ENCODE data around the gene ARHGAP26. TPM values are rescaled to one million over a fixed set of nuclear protein-coding genes. Genes with fewer than 3 reads are reported as not detected.

Gene ARHGAP26
- total and polyA plus RNA-seq, 7 experiments from 2014 or later: 10.5 to 123 (median 22.7) TPM

DNA sequence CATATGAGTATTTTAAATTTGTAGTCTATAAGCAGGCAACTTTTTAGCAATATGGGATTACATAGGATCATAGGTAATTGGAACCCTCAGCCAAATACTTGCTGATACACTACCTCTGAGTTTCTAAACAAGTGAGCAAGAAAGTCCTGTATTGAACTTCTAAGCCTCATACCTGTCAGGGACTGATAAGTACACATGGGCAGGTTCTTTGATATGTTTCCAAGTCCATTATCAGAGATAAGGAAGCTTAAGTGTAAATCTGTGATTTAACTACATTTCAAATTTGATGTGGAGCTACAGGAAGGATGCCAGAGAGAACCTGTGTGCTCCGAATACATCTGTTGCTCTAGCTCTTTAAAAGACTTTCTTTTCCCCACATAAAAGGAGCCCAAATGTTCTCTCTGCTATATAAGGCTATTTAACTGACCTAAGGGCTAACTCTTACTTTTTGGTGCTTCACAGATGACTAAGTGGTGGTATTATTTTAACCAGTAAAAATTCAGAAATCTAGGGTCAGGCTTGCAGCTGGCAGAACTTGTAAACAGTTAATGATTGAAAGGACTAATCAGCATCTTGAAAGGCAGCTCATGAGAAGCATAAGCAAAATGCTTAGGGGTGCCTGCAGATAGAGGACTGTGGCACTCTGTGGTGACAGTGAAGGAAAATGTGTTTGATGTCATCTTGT lies 404.7 kb downstream of the ARHGAP26 start:
- H3K9me3 Mint-ChIP-seq: no peaks in the 10 kb centered on the region
- CTCF ChIA-PET: no interaction called here
- no peaks in the 10 kb centered on the region for H3K36me3 ChIP-seq (ENCODE audit: control insufficient read depth in 2 of 3, insufficient read depth in 3 of 3, low read length in 3 of 3)
- H3K27ac Mint-ChIP-seq: no peak overlapping the region
- no peaks in the 10 kb centered on the region for H3K9me3 ChIP-seq (ENCODE audit: control insufficient read depth in 2 of 3, low read length in 3 of 3)
- peaks cover 8 to 41% (median 11%) of the 10 kb centered on the region in 5 donors for H3K36me3 Mint-ChIP-seq
- H3K27me3 Mint-ChIP-seq: no peaks in the 10 kb centered on the region
- H3K4me3 Mint-ChIP-seq: no peak overlapping the region
- H3K4me3 ChIP-seq (ENCODE audit: low read length): no peak overlapping the region
- DNase-seq: no peak
- ATAC-seq: no peak
- no peak overlapping the region for H3K27ac ChIP-seq (ENCODE audit: low read depth, low read length)
- POLR2A ChIA-PET: no interaction called here
- H3K4me1 ChIP-seq (ENCODE audit: control insufficient read depth in 2 of 2, insufficient read depth in 2 of 2, low read length in 2 of 2): no peaks in the 10 kb centered on the region
- intact Hi-C loops (cut with micrococcal nuclease): no loop called here
- peaks cover 0 to 10% (median 0%) of the 10 kb centered on the region in 7 donors for H3K4me1 Mint-ChIP-seq
- H3K27me3 ChIP-seq (ENCODE audit: control insufficient read depth in 2 of 2, insufficient read depth in 2 of 2, low read length in 2 of 2): no peaks in the 10 kb centered on the region

DNA sequence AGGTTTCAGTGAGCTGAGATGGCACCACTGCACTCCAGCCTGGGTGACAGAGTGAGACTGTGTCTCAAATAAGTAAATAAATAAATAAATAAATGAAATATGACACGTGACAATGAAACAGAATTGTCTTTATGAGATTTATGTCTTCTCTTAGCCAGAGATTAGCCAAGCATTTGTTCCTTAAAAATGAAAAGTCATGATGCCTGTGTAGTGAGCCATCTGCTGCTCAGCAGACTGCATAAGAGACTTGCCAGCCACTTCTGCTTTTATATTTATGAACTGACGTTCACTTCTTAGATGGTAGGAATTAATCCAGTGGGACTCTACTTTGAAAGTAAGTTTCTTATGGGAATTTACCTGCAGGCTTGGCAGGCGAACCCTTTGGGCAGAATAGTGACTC lies 405.9 kb downstream of the ARHGAP26 start:
- intact Hi-C loops (cut with micrococcal nuclease): no loop called here
- H3K27ac ChIP-seq (ENCODE audit: low read depth, low read length): no peak overlapping the region
- no peaks in the 10 kb centered on the region for H3K27me3 ChIP-seq (ENCODE audit: control insufficient read depth in 2 of 2, insufficient read depth in 2 of 2, low read length in 2 of 2)
- peaks cover 10 to 45% (median 18%) of the 10 kb centered on the region in 5 donors for H3K36me3 Mint-ChIP-seq
- no peak overlapping the region for H3K4me3 ChIP-seq (ENCODE audit: low read length)
- H3K4me1 Mint-ChIP-seq: peaks cover 0 to 17% (median 3%) of the 10 kb centered on the region in 7 donors
- DNase-seq (no peak), ATAC-seq (peak; percentile 63)
- no peak overlapping the region for H3K4me3 Mint-ChIP-seq
- H3K4me1 ChIP-seq (ENCODE audit: control insufficient read depth in 2 of 2, insufficient read depth in 2 of 2, low read length in 2 of 2): no peaks in the 10 kb centered on the region
- no peaks in the 10 kb centered on the region for H3K27me3 Mint-ChIP-seq
- H3K27ac Mint-ChIP-seq: no peak overlapping the region
- H3K36me3 ChIP-seq (ENCODE audit: control insufficient read depth in 2 of 3, insufficient read depth in 3 of 3, low read length in 3 of 3): no peaks in the 10 kb centered on the region
- POLR2A ChIA-PET: no interaction called here
- CTCF ChIA-PET: no interaction called here
- H3K9me3 Mint-ChIP-seq: peaks cover 0 to 7% (median 0%) of the 10 kb centered on the region in 11 donors
- no peaks in the 10 kb centered on the region for H3K9me3 ChIP-seq (ENCODE audit: control insufficient read depth in 2 of 3, low read length in 3 of 3)

DNA sequence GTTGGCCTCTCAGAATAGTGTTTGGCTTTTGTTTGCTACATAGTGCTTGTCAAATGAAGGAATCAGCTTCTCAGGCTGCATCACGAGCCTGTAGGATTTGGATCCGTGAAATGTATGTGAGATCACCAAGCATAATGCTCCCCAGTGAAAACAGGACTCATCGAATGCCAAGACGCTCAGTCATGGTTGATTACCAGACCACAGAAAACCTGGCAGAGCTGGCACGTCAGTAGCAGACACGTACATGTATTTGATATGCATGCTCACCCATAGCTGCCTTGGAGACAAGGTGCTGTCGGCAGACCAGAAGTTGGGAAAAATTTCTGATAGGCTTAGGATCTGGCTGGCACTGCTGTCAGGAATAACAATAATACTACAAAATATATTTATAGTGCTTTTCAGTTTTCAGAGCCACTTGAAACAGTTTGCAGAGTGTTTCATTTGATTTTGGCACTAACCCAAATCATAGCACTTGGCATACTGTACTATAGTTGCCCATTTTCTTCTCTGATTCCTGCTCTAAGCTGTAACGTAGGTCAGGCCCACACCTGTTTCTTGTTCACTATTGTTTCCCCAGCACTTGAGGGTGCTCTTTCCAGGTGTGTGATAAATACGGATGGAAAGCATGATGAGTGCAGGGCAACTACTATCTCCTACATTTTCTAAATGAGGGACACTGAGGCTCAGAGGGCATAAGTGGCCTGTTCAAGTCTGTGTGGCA lies 407.2 kb downstream of the ARHGAP26 start:
- no peaks in the 10 kb centered on the region for H3K27me3 Mint-ChIP-seq
- H3K27ac ChIP-seq (ENCODE audit: low read depth, low read length): no peak overlapping the region
- no peaks in the 10 kb centered on the region for H3K9me3 ChIP-seq (ENCODE audit: control insufficient read depth in 2 of 3, low read length in 3 of 3)
- no peak for ATAC-seq
- DNase-seq: no peak
- no peak overlapping the region for H3K4me3 ChIP-seq (ENCODE audit: low read length)
- H3K9me3 Mint-ChIP-seq: peaks cover 0 to 9% (median 0%) of the 10 kb centered on the region in 11 donors
- no peak overlapping the region for H3K27ac Mint-ChIP-seq
- ChIA-PET CTCF (no interaction called here), POLR2A (no interaction called here)
- H3K4me3 Mint-ChIP-seq: no peak overlapping the region
- intact Hi-C loops (cut with micrococcal nuclease): no loop called here
- peaks cover 0 to 7% of the 10 kb centered on the region in 2 donors for H3K4me1 ChIP-seq (ENCODE audit: control insufficient read depth in 2 of 2, insufficient read depth in 2 of 2, low read length in 2 of 2)
- no peaks in the 10 kb centered on the region for H3K27me3 ChIP-seq (ENCODE audit: control insufficient read depth in 2 of 2, insufficient read depth in 2 of 2, low read length in 2 of 2)
- peaks cover 10 to 47% (median 27%) of the 10 kb centered on the region in 5 donors for H3K36me3 Mint-ChIP-seq
- H3K4me1 Mint-ChIP-seq: peaks cover 2 to 28% (median 10%) of the 10 kb centered on the region in 7 donors
- H3K36me3 ChIP-seq (ENCODE audit: control insufficient read depth in 2 of 3, insufficient read depth in 3 of 3, low read length in 3 of 3): no peaks in the 10 kb centered on the region

DNA sequence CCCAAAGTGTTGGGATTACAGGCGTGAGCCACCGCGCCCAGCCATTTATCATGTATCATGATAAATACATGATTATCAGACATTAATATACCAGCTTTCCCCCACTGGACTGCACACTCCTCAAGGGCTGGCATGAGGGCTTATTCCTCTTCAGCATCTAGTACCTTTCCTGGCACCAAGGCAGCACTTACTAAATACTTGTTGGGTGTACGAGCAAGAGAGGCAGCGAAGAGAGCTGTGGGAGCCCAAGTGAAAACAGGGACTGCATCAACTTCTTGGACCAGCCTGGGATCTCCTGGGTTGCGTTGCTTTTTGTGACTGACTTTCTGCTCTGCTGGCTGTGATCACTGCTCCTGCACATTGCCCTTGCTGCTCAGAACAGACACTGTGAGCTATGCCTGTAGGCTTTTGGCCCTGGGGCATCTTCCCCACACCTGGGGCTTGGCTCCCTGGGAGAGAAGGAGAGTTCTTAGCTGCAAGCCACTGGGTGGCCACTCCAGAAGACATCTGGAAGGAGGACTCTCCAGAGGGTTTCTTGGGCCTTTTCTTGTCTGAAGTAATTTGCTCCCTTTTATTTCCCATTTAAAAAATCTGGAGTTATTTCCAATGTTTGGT lies 409.1 kb downstream of the ARHGAP26 start:
- peaks cover 7 to 37% (median 24%) of the 10 kb centered on the region in 5 donors for H3K36me3 Mint-ChIP-seq
- no peak for ATAC-seq
- intact Hi-C loops (cut with micrococcal nuclease): no loop called here
- no peak overlapping the region for H3K27ac Mint-ChIP-seq
- H3K4me3 Mint-ChIP-seq: no peak overlapping the region
- Histone ChIP-seq H3K4me3 (ENCODE audit: low read length) (no peak overlapping the region), H3K27ac (ENCODE audit: low read depth, low read length) (no peak overlapping the region), H3K4me1 (ENCODE audit: control insufficient read depth in 2 of 2, insufficient read depth in 2 of 2, low read length in 2 of 2) (peaks cover 3 to 22% of the 10 kb centered on the region in 2 donors), H3K36me3 (ENCODE audit: control insufficient read depth in 2 of 3, insufficient read depth in 3 of 3, low read length in 3 of 3) (no peaks in the 10 kb centered on the region), H3K27me3 (ENCODE audit: control insufficient read depth in 2 of 2, insufficient read depth in 2 of 2, low read length in 2 of 2) (no peaks in the 10 kb centered on the region), H3K9me3 (ENCODE audit: control insufficient read depth in 2 of 3, low read length in 3 of 3) (no peaks in the 10 kb centered on the region)
- H3K4me1 Mint-ChIP-seq: peaks cover 6 to 42% (median 16%) of the 10 kb centered on the region in 7 donors
- CTCF ChIA-PET: no interaction called here
- H3K9me3 Mint-ChIP-seq: peaks cover 0 to 9% (median 0%) of the 10 kb centered on the region in 11 donors
- no peaks in the 10 kb centered on the region for H3K27me3 Mint-ChIP-seq
- DNase-seq: no peak
- POLR2A ChIA-PET: interaction anchor here (0.6 kb wide), 1 partner anchor 129 kb away, joined by 4 read pairs; no protein-coding TSS in a partner anchor

DNA sequence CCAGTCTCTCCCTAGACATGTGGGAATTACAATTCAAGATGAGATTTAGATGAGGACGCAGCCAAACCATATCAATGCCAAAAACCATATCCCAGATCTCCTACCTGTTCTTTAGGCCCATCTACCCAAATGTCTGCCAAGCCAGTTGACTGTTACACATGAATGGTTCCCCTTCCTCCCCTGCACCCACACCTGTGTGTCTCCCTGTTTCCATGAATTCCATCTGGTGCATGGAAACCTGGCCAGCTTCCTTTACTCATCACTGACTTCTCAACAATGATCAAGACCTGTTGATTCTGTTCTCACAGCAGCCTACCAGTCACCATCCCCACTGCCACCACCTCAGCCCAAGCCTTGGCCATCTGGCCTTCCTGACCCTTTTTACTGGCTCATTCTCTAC lies 410.6 kb downstream of the ARHGAP26 start:
- DNase-seq (no peak), ATAC-seq (no peak)
- H3K27ac ChIP-seq (ENCODE audit: low read depth, low read length): no peak overlapping the region
- Mint-ChIP-seq H3K36me3 (peaks cover 7 to 39% (median 24%) of the 10 kb centered on the region in 5 donors), H3K4me1 (peaks cover 6 to 44% (median 16%) of the 10 kb centered on the region in 7 donors), H3K9me3 (peaks cover 0 to 9% (median 0%) of the 10 kb centered on the region in 11 donors), H3K4me3 (no peak overlapping the region), H3K27ac (no peak overlapping the region), H3K27me3 (no peaks in the 10 kb centered on the region)
- POLR2A ChIA-PET: no interaction called here
- H3K9me3 ChIP-seq (ENCODE audit: control insufficient read depth in 2 of 3, low read length in 3 of 3): no peaks in the 10 kb centered on the region
- intact Hi-C loops (cut with micrococcal nuclease): loop anchor here in 1 of 2 donors (5.0 to 10.0 kb wide), 4 partner anchors 78 to 1012 kb away; no protein-coding TSS in a partner anchor
- H3K4me3 ChIP-seq (ENCODE audit: low read length): no peak overlapping the region
- peaks cover 3 to 22% of the 10 kb centered on the region in 2 donors for H3K4me1 ChIP-seq (ENCODE audit: control insufficient read depth in 2 of 2, insufficient read depth in 2 of 2, low read length in 2 of 2)
- no peaks in the 10 kb centered on the region for H3K27me3 ChIP-seq (ENCODE audit: control insufficient read depth in 2 of 2, insufficient read depth in 2 of 2, low read length in 2 of 2)
- CTCF ChIA-PET: no interaction called here
- H3K36me3 ChIP-seq (ENCODE audit: control insufficient read depth in 2 of 3, insufficient read depth in 3 of 3, low read length in 3 of 3): no peaks in the 10 kb centered on the region

DNA sequence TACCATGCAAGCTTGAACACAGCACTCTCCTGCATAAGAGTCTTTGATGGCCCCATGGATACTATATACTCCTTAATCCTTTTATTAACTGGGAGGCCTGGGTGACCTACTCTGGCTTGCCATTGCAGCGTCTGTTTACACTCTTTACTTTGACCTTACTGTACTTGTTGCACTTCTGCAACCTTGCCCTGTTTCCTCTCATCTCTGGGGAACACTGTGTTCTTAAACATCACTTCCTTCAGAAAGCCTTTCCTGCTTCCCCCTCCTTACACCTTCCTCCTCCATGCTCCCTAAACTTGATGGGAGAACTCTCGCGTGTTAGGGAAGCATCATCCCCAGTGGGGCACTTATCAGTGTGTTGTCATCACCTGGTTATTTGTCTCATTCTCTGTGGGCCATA lies 411.0 kb downstream of the ARHGAP26 start:
- Mint-ChIP-seq H3K27ac (no peak overlapping the region), H3K9me3 (peaks cover 0 to 9% (median 0%) of the 10 kb centered on the region in 11 donors), H3K4me3 (no peak overlapping the region), H3K4me1 (peaks cover 6 to 46% (median 16%) of the 10 kb centered on the region in 7 donors), H3K27me3 (no peaks in the 10 kb centered on the region), H3K36me3 (peaks cover 7 to 39% (median 24%) of the 10 kb centered on the region in 5 donors)
- Histone ChIP-seq H3K27me3 (ENCODE audit: control insufficient read depth in 2 of 2, insufficient read depth in 2 of 2, low read length in 2 of 2) (no peaks in the 10 kb centered on the region), H3K4me3 (ENCODE audit: low read length) (no peak overlapping the region), H3K36me3 (ENCODE audit: control insufficient read depth in 2 of 3, insufficient read depth in 3 of 3, low read length in 3 of 3) (no peaks in the 10 kb centered on the region), H3K9me3 (ENCODE audit: control insufficient read depth in 2 of 3, low read length in 3 of 3) (no peaks in the 10 kb centered on the region), H3K27ac (ENCODE audit: low read depth, low read length) (no peak overlapping the region), H3K4me1 (ENCODE audit: control insufficient read depth in 2 of 2, insufficient read depth in 2 of 2, low read length in 2 of 2) (peaks cover 3 to 22% of the 10 kb centered on the region in 2 donors)
- ATAC-seq: no peak
- POLR2A ChIA-PET: no interaction called here
- intact Hi-C loops (cut with micrococcal nuclease): loop anchor here in 1 of 2 donors (5.0 to 10.0 kb wide), 4 partner anchors 79 to 1011 kb away; no protein-coding TSS in a partner anchor
- CTCF ChIA-PET: no interaction called here
- DNase-seq: no peak

Data from naive thymus-derived CD4-positive, alpha-beta T cell (primary cell).